Hepatocyte (in vitro differentiated cells): ENCODE results near the gene CHD9.

Experiments
- EZH2 ChIP-seq: fragments of 200-600 bp; sonication (generic); IDR thresholded peaks from 2 replicates; pipeline ENCODE4 v1.6.1; 2016; ENCODE audit warnings: antibody characterized with exemption, mild to moderate bottlenecking, borderline replicate concordance
- TF ChIP-seq, protein P1 (sequence below): fragments of 200-600 bp; sonication (generic); IDR thresholded peaks from 2 replicates; pipeline ENCODE4 v1.5.1; 2016; ENCODE audit warnings: antibody characterized with exemption, mild to moderate bottlenecking; ENCODE audit not compliant: poor library complexity

DNA sequence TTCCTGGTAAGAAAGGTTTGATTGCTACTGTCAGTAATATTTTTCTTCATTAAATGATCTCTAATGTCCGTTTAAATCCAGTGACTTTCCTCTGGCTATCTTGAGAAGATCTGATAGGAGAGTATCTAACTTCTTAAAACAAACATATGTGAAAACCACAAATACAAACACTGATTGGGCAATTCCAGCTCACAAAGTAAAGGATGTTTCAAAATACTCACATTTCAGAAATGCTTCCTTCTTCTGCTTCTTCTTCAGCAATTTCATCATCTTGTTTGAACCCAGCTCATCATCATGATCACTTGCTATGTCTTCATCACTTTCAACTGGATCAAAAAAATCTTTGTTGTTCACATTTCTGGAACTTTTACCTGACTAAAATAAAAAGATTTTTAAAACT lies 315.1 kb downstream of the CHD9 start:
- TF ChIP-seq, protein P1, sequence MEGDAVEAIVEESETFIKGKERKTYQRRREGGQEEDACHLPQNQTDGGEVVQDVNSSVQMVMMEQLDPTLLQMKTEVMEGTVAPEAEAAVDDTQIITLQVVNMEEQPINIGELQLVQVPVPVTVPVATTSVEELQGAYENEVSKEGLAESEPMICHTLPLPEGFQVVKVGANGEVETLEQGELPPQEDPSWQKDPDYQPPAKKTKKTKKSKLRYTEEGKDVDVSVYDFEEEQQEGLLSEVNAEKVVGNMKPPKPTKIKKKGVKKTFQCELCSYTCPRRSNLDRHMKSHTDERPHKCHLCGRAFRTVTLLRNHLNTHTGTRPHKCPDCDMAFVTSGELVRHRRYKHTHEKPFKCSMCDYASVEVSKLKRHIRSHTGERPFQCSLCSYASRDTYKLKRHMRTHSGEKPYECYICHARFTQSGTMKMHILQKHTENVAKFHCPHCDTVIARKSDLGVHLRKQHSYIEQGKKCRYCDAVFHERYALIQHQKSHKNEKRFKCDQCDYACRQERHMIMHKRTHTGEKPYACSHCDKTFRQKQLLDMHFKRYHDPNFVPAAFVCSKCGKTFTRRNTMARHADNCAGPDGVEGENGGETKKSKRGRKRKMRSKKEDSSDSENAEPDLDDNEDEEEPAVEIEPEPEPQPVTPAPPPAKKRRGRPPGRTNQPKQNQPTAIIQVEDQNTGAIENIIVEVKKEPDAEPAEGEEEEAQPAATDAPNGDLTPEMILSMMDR: no peak
- no peak for TF ChIP-seq EZH2
